ENCODE measurements around the gene NFATC4.

Gene NFATC4

GRCh38 chr14:24427537-24428508 is 59.8 kb downstream of the NFATC4 start:
- TF ChIP-seq, protein P1, sequence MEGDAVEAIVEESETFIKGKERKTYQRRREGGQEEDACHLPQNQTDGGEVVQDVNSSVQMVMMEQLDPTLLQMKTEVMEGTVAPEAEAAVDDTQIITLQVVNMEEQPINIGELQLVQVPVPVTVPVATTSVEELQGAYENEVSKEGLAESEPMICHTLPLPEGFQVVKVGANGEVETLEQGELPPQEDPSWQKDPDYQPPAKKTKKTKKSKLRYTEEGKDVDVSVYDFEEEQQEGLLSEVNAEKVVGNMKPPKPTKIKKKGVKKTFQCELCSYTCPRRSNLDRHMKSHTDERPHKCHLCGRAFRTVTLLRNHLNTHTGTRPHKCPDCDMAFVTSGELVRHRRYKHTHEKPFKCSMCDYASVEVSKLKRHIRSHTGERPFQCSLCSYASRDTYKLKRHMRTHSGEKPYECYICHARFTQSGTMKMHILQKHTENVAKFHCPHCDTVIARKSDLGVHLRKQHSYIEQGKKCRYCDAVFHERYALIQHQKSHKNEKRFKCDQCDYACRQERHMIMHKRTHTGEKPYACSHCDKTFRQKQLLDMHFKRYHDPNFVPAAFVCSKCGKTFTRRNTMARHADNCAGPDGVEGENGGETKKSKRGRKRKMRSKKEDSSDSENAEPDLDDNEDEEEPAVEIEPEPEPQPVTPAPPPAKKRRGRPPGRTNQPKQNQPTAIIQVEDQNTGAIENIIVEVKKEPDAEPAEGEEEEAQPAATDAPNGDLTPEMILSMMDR (IDR thresholded peaks at IDR 0.05), result no peak

DNA sequence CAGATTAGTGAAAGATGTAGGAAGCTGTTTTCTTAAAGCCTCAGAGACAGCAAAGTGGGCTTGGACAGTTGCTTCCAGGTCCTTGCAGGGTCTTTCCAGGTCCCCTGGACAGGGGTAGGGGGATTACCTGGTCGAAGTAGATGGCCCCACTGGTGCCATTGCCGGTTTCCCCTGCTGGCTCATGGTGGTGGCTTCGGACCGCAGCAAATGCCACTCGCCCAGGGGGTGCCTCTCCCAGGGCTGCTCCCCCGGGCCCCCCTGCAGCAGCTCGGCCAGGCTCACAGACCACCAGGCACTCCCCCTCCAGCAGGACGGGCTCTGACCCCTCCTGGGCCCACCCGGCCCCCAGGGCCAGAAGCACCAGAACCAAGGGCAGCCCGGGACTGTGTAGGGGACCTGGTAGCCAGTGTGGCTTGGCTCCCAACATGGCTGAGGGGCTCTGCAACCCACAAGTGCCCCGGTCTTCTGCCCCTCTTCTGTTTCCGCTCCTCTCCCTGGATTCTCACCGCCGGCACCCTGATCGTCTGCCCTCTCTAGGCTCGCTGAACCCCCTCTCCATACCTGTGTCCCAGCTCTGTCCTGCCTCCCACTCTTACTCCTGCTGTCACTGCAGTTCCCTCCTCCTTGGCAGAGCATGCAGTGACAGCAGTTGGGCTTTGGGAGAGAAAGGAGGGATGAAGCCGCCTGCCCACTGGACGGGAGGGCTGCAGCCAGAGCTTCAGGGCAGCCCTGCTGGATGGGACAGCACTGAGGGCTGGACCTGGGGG is 60.8 kb downstream of the NFATC4 start:
- TF ChIP-seq, protein P1 (IDR thresholded peaks at IDR 0.05), result no peak
